Posterior vena cava (tissue), 2 donors: ENCODE results near the gene RFX4. TPM values are rescaled to one million over a fixed set of nuclear protein-coding genes. Genes with fewer than 3 reads are reported as not detected.
A peak's percentile ranks its signal among the peaks of the same experiment; 100 is the strongest.

Source experiments
- DNase-seq: peaks from one replicate; pipeline ENCODE4 v3.0.0-alpha.2; 2020; ENCODE audit warnings: low spot score
- intact Hi-C, 2 donors: fragments of 100-400 bp; cut with DNase I; formaldehyde crosslinking; loops; one replicate each; pipeline versions ENCODE4 v1.14.1 to v1.14.2; 2022 to 2023
- total RNA-seq, 2 donors: library from RNA; stranded (reverse); fragmentation: NEBNext Ultra II Directional; extraction: Animal tissue kit (Norgen Biotek cat#: 25700); gene quantifications; one replicate each; pipeline ENCODE4 v1.2.1, GENCODE V29; 2021
- donor health status: DM: yes; HTN: yes; CAD: no.
- donor health status: DM: yes; HTN: yes; CAD: no.

RFX4 gene
- total RNA-seq, 2 donors from 2014 or later: not detected

- intact Hi-C loops: loop anchor here in 1 of 2 donors (2.0 kb wide), 1 partner anchor 61 kb away; no protein-coding TSS in a partner anchor
- no peak for DNase-seq
Observed at GRCh38 chr12:106773286-106774004, 190.6 kb downstream of the RFX4 start.

GRCh38 chr12:106774005-106774807 lies 191.4 kb downstream of the RFX4 start, which contains the start of gene RIC8B:
RIC8B (plus strand) TSS chr12:106774682; CDS start chr12:106774746, 64 bp downstream.
- DNase-seq: peak; percentile 97
- intact Hi-C loops: no loop called here

GRCh38 chr12:106774808-106775524 lies 192.2 kb downstream of the RFX4 start:
- intact Hi-C loops: no loop called here
- DNase-seq: no peak

- intact Hi-C loops: no loop called here
Observed at GRCh38 chr12:106776897-106777296, 194.1 kb downstream of the RFX4 start.

GRCh38 chr12:106780010-106780631 lies 197.3 kb downstream of the RFX4 start:
- intact Hi-C loops: no loop called here
- DNase-seq: no peak

More at GRCh38 chr12:106776897-106777296, 194.1 kb downstream of the RFX4 start:
- no peak for DNase-seq

GRCh38 chr12:106782619-106783018 lies 199.8 kb downstream of the RFX4 start:
- DNase-seq: no peak
- intact Hi-C loops: no loop called here

GRCh38 chr12:106783515-106783914 lies 200.7 kb downstream of the RFX4 start:
- intact Hi-C loops: no loop called here
- no peak for DNase-seq

GRCh38 chr12:106790020-106790419 lies 207.2 kb downstream of the RFX4 start:
- intact Hi-C loops: no loop called here
- DNase-seq: no peak

GRCh38 chr12:106791531-106791930 lies 208.7 kb downstream of the RFX4 start:
- intact Hi-C loops: no loop called here
- no peak for DNase-seq

GRCh38 chr12:106794369-106794768 lies 211.6 kb downstream of the RFX4 start:
- intact Hi-C loops: no loop called here

GRCh38 chr12:106801167-106801708 lies 218.4 kb downstream of the RFX4 start:
- no peak for DNase-seq
- intact Hi-C loops: loop anchor here in 1 of 2 donors (10.0 kb wide), 1 partner anchor 236 kb away; no protein-coding TSS in a partner anchor

More at GRCh38 chr12:106794369-106794768, 211.6 kb downstream of the RFX4 start:
- DNase-seq: no peak

- DNase-seq: no peak
- intact Hi-C loops: loop anchor here in 1 of 2 donors (10.0 kb wide), 1 partner anchor 237 kb away; no protein-coding TSS in a partner anchor
Observed at GRCh38 chr12:106801830-106802533, 219.2 kb downstream of the RFX4 start.

- intact Hi-C loops: loop anchor here in 1 of 2 donors (10.0 kb wide), 1 partner anchor 240 kb away; no protein-coding TSS in a partner anchor
- DNase-seq: no peak
Observed at GRCh38 chr12:106804668-106805067, 221.9 kb downstream of the RFX4 start.

Other genes starting within 250 kb of the RFX4 start
- gene POLR3B, start 225.3 kb upstream of the RFX4 start, total RNA-seq: 10 to 100 TPM in 1 of 2 donors, 1 to 10 TPM in 1; 7.7 to 10.5 TPM
- gene RIC8B, start 191.7 kb downstream of the RFX4 start, total RNA-seq: 10 to 100 TPM; 20.2 to 23.8 TPM